Limb (tissue), 2 donors: ENCODE data around the gene TMC6.
A peak's percentile ranks its signal among the peaks of the same experiment; 100 is the strongest.
"Not testable (repeated sequence)": the region's sequence is repeated elsewhere in the genome, so short reads cannot be mapped to it uniquely, and the experiment has no call there.

ENCODE experiments used
- DNase-seq, 2 donors: peaks; one replicate each; pipeline ENCODE4 v3.0.0-alpha.2; 2016; ENCODE audit errors: extremely low spot score in 2 of 2

The TMC6 gene

DNA sequence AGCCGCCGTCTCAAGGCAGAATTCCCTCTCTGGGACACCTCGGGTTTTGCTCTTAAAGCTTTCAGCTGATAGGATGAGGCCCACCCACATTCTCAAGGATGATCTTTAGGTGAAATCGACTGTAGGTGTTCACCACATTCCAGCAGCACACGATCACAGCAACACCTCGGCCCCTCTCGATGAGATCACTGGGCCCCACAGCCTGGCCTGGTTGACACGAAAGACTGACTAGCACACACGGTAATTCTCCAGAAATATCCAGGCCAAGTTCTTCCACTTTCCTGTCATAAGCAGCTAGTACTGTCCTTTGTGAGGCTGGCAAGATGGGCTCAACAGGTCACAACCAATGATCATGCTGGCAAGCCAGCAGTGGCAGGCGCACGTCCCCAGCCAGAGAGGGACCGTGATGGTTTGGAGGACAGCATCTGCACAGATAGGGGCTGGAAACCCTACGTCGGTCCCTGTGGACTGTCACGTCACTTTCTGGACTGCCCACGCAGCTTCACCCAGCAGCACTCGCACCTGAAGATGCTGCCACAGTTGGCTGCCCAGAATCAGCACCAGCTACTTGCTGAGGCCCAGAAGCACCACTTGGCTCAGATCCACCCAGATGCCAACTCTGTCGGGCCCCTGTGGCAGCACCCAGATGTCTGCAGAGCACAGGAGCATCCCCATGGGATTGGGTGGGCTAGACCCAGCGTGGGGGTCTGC is 17.4 kb downstream of the TMC6 start:
- peak in 1 of 2 donors; percentile 30 for DNase-seq

DNA sequence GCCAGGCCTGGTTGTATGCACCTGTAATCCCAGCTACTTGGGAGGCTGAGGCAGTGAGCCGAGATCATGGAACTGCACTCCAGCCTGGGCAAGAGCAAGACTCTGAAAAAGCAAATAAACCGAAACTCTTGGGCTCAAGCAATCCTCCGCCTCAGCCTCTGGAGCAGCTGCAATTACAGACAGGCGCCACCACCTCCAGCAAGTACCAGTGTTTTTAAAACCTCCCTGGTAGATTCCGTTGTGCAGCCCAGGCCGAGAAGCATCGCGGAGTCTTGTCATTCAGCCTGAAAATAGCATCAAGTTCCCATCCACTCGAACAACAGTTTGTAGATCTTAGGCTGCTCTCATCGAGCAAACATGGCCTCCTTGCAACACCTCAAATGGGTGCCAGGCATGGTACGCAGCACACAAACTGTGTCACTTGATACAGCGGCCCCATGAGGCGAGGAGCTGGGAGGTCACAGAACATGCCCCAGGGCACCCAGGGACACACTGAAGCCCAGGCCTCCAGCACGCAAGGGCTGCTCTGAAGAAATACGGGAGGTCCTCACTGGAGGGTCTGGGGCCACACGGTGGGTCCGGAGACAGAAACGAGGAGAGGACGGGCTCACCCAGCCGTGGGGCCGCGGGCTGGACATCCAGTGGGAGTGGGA is 18.1 kb downstream of the TMC6 start:
- DNase-seq = no peak

DNA sequence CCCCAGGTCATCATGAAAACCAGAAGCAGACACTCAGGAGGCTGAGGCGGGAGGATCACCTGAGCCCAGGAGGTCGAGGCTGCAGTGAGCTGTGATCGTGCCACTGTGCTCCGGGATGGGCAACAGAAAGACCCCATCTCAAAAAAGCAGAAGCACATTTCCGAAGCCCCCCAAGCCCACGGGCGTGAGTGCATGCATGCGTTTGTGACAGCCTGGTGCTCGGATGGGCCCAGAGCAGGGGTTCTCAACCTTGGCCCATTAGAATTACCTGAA is 19.1 kb downstream of the TMC6 start:
- no peak for DNase-seq

DNA sequence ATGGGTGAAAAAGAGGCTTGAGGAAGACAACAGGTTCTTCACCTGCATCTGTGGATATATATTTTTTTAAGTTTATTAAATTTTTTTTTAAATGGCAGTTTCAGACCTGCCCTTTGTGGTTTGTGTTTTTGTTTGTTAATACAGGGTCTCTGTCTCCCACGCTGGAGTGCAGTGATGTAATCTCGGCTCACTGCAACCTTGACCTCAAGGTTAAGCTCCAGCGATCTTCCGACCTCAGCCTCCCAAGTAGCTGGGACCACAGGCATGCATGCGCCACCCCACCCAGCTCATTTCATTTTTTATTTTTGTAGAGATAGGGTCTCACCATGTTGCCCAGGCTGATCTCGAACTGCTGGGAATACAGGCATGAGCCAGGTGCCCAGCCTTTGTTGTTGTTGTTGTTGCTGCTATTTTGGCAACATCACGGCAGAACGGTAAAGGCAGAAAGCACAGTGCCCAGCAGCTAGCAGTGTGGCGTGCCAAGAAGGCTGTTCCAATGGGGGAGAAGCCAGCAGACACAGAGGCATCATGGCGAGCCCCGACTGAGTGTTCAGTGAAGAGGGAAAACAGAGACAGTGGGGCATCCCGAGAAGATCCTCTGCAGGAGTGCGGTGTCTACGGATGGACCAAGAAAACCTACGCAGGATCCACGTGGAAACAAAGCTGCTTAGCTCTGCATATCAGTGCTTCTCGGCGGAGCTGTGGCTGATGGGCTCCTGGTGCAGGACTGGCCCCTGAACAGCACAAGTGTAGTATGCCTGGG is 19.6 kb downstream of the TMC6 start:
- DNase-seq = no peak

DNA sequence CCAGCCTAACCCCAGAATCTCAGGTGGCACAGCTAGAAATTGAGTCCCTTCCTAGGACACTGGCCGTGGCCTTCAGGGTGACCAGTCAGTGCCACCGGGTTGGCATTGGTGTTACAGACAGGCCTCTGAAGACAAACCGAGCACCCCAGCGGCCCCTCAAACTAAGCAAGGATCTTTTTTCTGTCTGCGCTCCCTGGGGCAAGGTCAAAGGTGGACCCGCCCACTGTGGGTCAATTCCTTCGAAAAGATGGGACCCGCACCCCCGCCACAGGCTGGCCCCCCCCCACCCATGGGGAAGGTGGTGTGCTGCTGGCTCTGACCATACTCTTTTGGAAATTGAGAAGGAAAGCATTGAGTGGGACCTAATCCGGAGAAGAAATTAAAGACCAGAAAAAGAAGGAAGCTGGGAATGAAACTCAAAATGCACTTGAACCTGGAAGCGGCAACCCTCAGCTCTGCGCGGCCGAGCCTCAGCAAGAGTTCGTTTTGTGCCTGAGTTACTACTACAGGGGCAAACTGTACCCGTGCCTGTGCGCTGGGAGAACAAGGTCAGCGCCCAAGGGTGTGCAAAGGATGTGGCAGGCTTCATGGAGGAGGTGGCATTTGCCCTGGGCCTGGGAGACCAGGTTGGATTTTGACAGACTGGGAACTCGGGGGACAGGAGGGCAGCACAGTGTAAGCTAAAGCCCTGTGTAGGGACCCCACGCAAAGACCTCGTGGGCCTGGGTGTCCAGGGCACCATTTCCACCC is 20.4 kb downstream of the TMC6 start:
- no peak for DNase-seq

DNA sequence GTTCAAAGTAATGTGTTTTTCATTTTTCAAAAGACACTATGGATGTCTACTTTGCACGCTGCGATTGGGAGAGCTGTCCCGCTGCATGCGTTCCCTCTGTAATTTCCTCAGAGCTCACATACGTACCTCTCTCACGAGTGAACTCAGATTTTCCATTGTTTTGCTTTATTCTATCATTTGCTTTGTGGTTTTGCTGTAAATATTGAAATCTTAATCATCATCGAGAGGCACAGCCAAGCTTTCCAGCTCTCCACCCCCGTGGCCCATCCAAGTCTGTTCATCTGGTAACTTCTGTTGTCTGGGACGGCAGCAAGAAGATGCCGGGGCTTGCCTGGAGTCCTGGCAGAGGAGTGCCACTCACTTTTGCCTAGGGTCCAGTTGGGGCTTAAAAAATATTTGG is 21.1 kb downstream of the TMC6 start:
- no peak for DNase-seq

DNA sequence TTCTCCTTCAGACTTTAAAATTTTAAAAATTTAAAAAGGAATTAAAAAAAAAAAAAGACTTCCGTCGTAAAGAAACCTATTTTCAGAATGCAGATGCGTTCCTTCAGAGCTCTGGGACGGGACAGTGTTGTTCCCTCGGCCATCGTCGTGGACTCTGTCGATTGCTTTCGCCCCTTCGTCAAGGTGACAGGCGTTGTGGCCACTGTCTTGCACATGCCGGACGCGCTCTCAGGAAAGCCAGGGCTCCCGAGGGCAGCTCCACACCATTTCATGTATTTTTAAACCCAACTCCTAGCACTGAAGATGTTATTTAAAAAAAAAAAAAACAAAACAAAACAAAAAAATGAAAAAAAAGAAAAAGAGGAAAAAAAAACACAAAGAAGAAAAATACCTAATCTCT is 22.3 kb downstream of the TMC6 start:
- DNase-seq = no peak

DNA sequence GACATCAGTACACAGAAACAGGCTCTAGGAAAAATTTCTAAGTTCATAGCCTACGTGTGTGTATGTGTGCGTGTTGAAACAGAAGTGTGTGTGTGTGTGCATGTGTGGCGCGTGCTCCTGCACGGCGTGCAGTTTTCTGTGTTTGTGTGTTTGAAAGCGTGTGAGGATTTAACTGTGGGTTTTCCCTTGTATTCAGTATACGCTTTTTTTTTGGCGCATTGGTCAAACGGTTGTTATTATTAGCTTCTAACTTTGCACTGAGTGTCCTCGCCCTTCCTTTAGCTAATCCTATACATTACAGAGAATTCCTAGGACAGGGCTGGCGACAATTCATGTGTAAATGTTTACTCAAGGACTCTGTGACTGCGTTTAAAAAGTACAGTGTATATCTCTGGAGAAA is 23.0 kb downstream of the TMC6 start:
- no peak for DNase-seq

- no peak for DNase-seq
Observed at GRCh38 chr17:78105101-78105500, 23.5 kb downstream of the TMC6 start.

- DNase-seq = no peak
Observed at GRCh38 chr17:78104540-78104941, 24.0 kb downstream of the TMC6 start.

- DNase-seq = no peak
Observed at GRCh38 chr17:78103311-78103710, 25.2 kb downstream of the TMC6 start.

DNA sequence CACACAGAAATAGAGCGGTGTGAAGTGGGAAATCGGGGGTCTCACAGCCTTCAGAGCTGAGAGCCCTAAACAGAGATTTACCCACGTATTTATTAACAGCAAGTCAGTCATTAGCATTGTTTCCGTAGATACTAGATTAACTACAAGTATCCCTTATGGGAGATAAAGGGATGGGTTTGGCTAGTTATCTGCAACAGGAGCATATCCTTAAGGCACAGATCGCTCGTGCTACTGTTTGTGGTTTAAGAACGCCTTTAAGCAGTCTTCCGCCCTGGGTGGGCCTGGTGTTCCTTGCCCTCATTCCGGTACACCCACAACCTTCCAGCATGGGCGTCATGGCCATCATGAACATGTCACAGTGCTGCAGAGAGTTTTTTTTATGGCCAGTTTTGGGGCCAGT is 27.0 kb downstream of the TMC6 start:
- no peak for DNase-seq

DNA sequence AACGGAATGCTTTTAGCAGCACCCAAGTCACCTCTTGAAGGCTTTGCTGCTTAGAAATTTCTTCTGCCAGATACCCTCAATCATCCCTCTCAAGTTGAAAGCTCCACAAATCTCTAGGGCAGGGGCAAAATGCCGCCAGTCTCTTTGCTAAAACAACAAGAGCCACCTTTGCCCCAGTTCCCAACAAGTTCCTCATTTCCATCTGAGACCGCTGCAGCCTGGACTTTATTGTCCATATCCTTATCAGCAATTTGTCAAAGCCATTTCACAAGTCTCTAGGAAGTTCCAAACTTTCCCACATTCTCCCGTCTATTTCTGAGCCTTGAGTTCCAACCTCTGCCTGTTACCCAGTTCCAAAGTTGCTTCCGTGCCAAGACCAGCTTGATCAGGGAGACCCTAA is 27.4 kb downstream of the TMC6 start:
- no peak for DNase-seq

- no peak for DNase-seq
Observed at GRCh38 chr17:78096093-78096492, 32.5 kb downstream of the TMC6 start.

DNA sequence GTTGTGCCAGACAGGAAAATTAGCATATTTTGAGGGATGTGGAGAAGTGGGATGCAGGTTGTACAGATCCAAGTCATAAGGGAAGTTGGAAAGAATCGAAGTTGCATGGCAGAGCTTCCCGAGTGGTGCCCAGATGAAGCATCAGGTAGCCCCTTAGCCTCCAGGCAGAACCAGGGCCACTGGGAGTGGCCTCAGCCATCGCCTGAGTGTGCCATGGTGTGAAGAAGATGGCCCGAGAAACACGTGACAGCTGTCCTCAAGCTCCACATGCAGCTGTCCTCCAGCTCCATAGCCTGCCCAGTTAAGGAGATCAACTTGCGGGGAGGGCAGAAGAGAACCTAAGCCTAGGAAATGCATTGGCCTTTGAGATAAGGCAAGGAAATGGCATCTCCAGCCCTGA is 33.5 kb downstream of the TMC6 start:
- DNase-seq = no peak

- DNase-seq = no peak
Observed at GRCh38 chr17:78092794-78093324, 35.7 kb downstream of the TMC6 start.

GRCh38 chr17:78089576-78090281 is 38.8 kb downstream of the TMC6 start:
- no peak for DNase-seq

- no peak for DNase-seq
Observed at GRCh38 chr17:78088529-78088928, 40.0 kb downstream of the TMC6 start.

GRCh38 chr17:78086740-78087139 is 41.8 kb downstream of the TMC6 start:
- no peak for DNase-seq

DNA sequence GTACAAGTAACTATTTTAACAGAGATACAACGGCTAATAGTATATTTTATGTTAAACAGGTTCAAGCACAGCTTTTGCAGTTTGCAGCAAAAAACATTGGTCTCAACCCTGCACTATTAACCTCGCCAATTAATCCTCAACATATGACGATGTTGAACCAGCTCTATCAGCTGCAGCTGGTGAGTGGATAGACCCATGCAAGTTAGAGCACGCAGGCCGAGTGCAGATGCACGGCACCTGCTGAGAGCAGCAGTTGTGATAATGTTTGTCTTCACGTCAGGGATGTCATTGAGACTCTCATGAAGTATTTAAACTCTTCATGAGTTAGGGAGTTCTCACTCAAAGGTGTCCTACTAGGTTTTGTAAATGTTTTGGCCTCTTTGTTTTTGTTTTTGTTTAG is 45.6 kb downstream of the TMC6 start:
- DNase-seq = no peak

DNA sequence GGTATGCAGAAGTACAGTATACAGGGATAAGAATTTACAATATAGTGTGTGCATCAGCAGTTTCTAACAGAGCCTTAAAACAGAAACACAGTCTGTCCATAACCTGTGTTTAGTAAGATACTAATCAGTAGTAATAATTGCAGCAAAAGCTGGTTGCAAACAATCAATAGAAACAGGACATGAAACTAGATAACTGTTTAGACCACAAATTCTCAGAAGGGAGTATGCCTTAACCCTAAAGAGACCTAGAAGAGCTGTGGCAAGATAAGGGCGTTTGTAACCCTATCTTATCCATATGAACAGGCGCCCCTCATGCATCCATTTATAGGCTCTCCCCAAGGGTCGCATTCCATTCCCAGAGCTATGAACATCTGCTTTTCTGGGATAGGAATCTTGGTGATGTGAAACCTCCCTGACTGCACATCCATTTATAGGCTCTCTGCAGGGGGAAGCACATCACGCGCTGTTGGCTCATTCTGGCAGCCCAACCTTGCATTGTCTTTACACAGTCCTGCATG is 46.1 kb downstream of the TMC6 start:
- DNase-seq = not testable (repeated sequence)
